Measurements from ENCODE around the gene LIN7A. TPM values are rescaled to one million over a fixed set of nuclear protein-coding genes. Genes with fewer than 3 reads are reported as not detected.

LIN7A gene
- total RNA-seq, 4 donors from 2014 or later, result 10.2 to 31.2 (median 16.5) TPM

DNA sequence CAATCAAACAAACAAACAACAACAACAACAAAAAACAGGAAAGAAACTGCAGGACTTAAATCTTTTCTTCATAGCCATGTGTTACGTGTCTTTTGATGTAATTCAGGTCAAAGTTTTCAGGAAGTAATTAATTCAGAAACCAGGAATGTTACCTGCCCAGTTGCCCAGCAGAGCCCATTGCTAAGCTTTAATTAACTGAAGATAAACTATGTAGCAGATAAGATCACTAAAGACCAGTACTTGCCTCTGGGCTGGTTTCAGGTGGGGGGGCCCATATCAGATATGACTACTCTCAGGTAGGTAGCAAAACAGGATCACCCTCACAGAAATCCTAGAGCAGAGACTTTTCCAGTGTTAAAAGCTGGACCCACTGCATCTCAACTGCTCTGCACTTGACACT, 69.2 kb downstream of the LIN7A start:
- H3K4me1 ChIP-seq, result no peaks in the 10 kb centered on the region
- no peak for DNase-seq
- H3K36me3 ChIP-seq, result no peaks in the 10 kb centered on the region
- no peak overlapping the region for H3K4me3 ChIP-seq
- TF ChIP-seq POLR2A (IDR thresholded peaks at IDR 0.05), result no peak
- TF ChIP-seq, protein P1, sequence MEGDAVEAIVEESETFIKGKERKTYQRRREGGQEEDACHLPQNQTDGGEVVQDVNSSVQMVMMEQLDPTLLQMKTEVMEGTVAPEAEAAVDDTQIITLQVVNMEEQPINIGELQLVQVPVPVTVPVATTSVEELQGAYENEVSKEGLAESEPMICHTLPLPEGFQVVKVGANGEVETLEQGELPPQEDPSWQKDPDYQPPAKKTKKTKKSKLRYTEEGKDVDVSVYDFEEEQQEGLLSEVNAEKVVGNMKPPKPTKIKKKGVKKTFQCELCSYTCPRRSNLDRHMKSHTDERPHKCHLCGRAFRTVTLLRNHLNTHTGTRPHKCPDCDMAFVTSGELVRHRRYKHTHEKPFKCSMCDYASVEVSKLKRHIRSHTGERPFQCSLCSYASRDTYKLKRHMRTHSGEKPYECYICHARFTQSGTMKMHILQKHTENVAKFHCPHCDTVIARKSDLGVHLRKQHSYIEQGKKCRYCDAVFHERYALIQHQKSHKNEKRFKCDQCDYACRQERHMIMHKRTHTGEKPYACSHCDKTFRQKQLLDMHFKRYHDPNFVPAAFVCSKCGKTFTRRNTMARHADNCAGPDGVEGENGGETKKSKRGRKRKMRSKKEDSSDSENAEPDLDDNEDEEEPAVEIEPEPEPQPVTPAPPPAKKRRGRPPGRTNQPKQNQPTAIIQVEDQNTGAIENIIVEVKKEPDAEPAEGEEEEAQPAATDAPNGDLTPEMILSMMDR (IDR thresholded peaks at IDR 0.05), result no peak
- H3K9me3 ChIP-seq, result no peaks in the 10 kb centered on the region
- no peaks in the 10 kb centered on the region for H3K27me3 ChIP-seq
- intact Hi-C loops (cut with DNase I; ENCODE audit: low total_unique reads), result no loop called here
- H3K27ac ChIP-seq, result no peak overlapping the region

DNA sequence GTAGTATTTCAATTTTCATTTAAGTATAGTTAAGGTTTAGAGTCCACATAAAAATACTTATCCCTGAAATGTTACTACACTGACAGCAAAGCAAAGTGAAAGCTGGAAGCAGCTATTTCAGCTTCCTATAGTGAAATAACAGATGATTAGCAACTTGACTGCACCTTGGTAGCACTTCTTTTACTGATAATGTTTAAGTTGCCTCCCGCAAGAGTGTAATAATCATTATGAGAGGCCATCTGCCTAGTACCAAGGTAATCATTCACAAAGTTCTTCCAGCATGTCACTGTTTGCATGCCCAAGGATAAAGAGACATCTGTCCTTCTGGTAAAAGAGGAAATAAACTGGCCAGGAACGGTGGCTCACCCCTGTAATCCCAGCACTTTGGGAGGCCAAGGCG, 69.8 kb downstream of the LIN7A start:
- H3K4me3 ChIP-seq, result no peak overlapping the region
- DNase-seq, result no peak
- no peaks in the 10 kb centered on the region for H3K9me3 ChIP-seq
- H3K27ac ChIP-seq, result no peak overlapping the region
- H3K36me3 ChIP-seq, result no peaks in the 10 kb centered on the region
- no peaks in the 10 kb centered on the region for H3K4me1 ChIP-seq
- intact Hi-C loops (cut with DNase I; ENCODE audit: low total_unique reads), result no loop called here
- TF ChIP-seq POLR2A (IDR thresholded peaks at IDR 0.05), result no peak
- TF ChIP-seq, protein P1 (IDR thresholded peaks at IDR 0.05), result no peak
- no peaks in the 10 kb centered on the region for H3K27me3 ChIP-seq

DNA sequence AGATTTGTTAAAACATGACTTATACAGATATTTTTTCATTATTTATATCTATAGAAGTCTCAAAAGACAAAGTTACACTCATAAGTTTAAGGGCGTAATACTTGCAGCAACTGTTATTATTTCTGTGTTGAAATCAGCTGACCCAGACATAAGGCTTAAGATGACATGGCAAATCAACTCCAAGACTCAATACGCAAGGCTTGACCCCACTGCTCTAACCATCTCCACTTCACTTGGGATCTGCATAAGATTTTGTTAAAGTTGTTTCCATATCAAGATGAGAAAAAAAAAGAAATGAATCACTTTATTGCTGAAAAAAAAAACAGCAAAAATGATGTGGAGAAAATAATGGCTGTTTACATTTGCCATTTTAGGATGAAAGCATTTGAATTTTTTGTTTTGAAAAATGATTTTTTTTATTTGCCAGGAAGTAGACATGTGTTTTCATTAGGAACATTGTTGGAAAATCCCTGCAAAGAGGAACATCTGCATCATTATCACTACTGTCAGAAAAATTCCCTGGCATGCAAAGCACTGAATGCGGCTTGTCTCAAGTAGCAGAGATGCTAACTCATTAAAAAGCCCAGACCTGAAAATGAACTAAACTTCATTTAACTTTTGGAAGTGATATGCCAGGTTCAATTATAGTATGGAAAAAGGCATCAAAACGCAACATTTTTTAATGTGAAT, 73.5 kb downstream of the LIN7A start:
- Histone ChIP-seq H3K27ac (peak overlapping the region in 1 of 2 donors; percentile 38), H3K4me1 (no peaks in the 10 kb centered on the region), H3K27me3 (no peaks in the 10 kb centered on the region), H3K36me3 (no peaks in the 10 kb centered on the region), H3K9me3 (no peaks in the 10 kb centered on the region), H3K4me3 (no peak overlapping the region)
- TF ChIP-seq POLR2A (IDR thresholded peaks at IDR 0.05), result no peak
- TF ChIP-seq, protein P1 (IDR thresholded peaks at IDR 0.05), result no peak
- intact Hi-C loops (cut with DNase I; ENCODE audit: low total_unique reads), result no loop called here
- DNase-seq, result no peak

DNA sequence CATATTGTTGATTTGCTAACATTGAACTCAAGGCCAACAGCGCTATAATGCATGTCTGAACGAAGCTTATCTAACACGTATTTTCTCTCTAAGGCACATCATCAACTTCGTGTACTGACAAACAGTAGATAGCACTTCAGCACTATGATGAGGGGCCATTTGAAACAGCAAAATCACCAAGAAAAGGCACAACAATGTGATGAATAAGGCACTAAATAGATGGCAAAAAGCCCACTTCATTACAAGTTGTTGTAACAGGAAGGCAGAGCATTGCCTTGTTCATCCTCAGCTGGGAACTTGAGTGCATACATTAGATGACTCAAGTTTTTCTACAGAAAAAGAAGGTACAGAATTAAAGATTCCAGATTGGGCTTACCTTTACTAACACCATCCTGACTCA, 75.2 kb downstream of the LIN7A start:
- Histone ChIP-seq H3K4me1 (no peaks in the 10 kb centered on the region), H3K27ac (no peak overlapping the region)
- no peak for DNase-seq

More for the DNA sequence above, 75.2 kb downstream of the LIN7A start:
- no peak overlapping the region for H3K4me3 ChIP-seq
- H3K9me3 ChIP-seq, result no peaks in the 10 kb centered on the region
- no peaks in the 10 kb centered on the region for H3K36me3 ChIP-seq
- intact Hi-C loops (cut with DNase I; ENCODE audit: low total_unique reads), result no loop called here
- H3K27me3 ChIP-seq, result no peaks in the 10 kb centered on the region
- no peak for TF ChIP-seq POLR2A (IDR thresholded peaks at IDR 0.05)
- TF ChIP-seq, protein P1 (IDR thresholded peaks at IDR 0.05), result no peak

Data from uterus (tissue), 4 donors.